Occipital lobe (tissue), 2 donors: ENCODE results near the gene SLMAP. TPM values are rescaled to one million over a fixed set of nuclear protein-coding genes. Genes with fewer than 3 reads are reported as not detected.
"Not testable (repeated sequence)": the region's sequence is repeated elsewhere in the genome, so short reads cannot be mapped to it uniquely, and the experiment has no call there.

Experiments used
- DNase-seq: peaks from one replicate; lab custom pipeline; 2025; lab: John Stamatoyannopoulos, UW
- total RNA-seq: library from RNA; depleted of rRNA; stranded (reverse); fragments of >200 nt; gene quantifications from one replicate; pipeline ENCODE4 v1.2.3, GENCODE V29; 2014

Gene SLMAP
- total RNA-seq, 1 donor from 2014 or later: 64.4 TPM

- no peak for DNase-seq
Observed at GRCh38 chr3:57826952-57827723, 71.0 kb downstream of the SLMAP start.

- DNase-seq: no peak
Observed at GRCh38 chr3:57827757-57828156, 71.6 kb downstream of the SLMAP start.

GRCh38 chr3:57832486-57832885 lies 76.4 kb downstream of the SLMAP start:
- no peak for DNase-seq

GRCh38 chr3:57832900-57833313 lies 76.8 kb downstream of the SLMAP start:
- no peak for DNase-seq

- no peak for DNase-seq
Observed at GRCh38 chr3:57833763-57834162, 77.7 kb downstream of the SLMAP start.

- no peak for DNase-seq
Observed at GRCh38 chr3:57837686-57838085, 81.6 kb downstream of the SLMAP start.

- no peak for DNase-seq
Observed at GRCh38 chr3:57838627-57839026, 82.5 kb downstream of the SLMAP start.

GRCh38 chr3:57840473-57840872 lies 84.4 kb downstream of the SLMAP start:
- DNase-seq: no peak

GRCh38 chr3:57841818-57842217 lies 85.7 kb downstream of the SLMAP start:
- no peak for DNase-seq

GRCh38 chr3:57848177-57848738 lies 92.1 kb downstream of the SLMAP start:
- no peak for DNase-seq

GRCh38 chr3:57851304-57851703 lies 95.2 kb downstream of the SLMAP start:
- DNase-seq: no peak

- no peak for DNase-seq
Observed at GRCh38 chr3:57852896-57853295, 96.8 kb downstream of the SLMAP start.

- DNase-seq: no peak
Observed at GRCh38 chr3:57855281-57855680, 99.2 kb downstream of the SLMAP start.

- no peak for DNase-seq
Observed at GRCh38 chr3:57855943-57856342, 99.8 kb downstream of the SLMAP start.

GRCh38 chr3:57856675-57857074 lies 100.6 kb downstream of the SLMAP start:
- DNase-seq: no peak

- DNase-seq: no peak
Observed at GRCh38 chr3:57862894-57863293, 106.8 kb downstream of the SLMAP start.

GRCh38 chr3:57863380-57863779 lies 107.3 kb downstream of the SLMAP start:
- no peak for DNase-seq

GRCh38 chr3:57864853-57865252 lies 108.7 kb downstream of the SLMAP start:
- no peak for DNase-seq

- not testable (repeated sequence) for DNase-seq
Observed at GRCh38 chr3:57869110-57869509, 113.0 kb downstream of the SLMAP start.

- no peak for DNase-seq
Observed at GRCh38 chr3:57872606-57873005, 116.5 kb downstream of the SLMAP start.

- no peak for DNase-seq
Observed at GRCh38 chr3:57876632-57877031, 120.5 kb downstream of the SLMAP start.

- no peak for DNase-seq
Observed at GRCh38 chr3:57877116-57877515, 121.0 kb downstream of the SLMAP start.

GRCh38 chr3:57884436-57884835 lies 128.3 kb downstream of the SLMAP start:
- DNase-seq: not testable (repeated sequence)
